A673 (cell line): ENCODE results near the gene HPRT1.

Experiments
- EZH2 ChIP-seq: fragments of 200-600 bp; sonication (generic); IDR thresholded peaks from 2 replicates; pipeline ENCODE4 v1.6.1; 2017; ENCODE audit warnings: borderline replicate concordance, low read depth, mild to moderate bottlenecking, mixed read lengths, antibody characterized with exemption, low read length; ENCODE audit not compliant: poor library complexity, severe bottlenecking
- TF ChIP-seq, protein P1 (sequence below): fragments of 300-800, 200-600 bp; sonication (generic); conservative IDR thresholded peaks from 2 replicates; pipeline ENCODE4 v1.5.1; 2017; ENCODE audit warnings: low read depth, mild to moderate bottlenecking, antibody characterized with exemption, low read length, moderate library complexity, mixed read lengths

DNA sequence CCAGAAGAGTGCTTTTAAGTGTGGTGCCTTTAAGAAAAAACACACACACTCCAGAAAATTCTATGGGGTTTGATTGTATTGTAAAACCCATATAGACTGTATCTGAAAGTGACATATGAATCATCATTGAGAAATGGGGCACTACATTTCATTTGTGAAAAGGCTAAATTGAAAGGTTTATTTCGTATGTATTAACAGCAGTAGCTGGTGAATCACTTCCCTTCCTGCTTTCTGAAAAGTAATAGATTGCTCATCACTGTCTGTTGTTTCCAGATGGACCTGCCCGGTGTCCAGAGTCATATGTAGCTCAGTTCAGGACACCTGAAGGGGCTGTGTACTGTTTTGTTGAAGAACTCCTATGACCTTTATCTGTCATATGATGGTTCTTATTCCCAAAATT is 28.1 kb upstream of the HPRT1 start:
- TF ChIP-seq, protein P1, sequence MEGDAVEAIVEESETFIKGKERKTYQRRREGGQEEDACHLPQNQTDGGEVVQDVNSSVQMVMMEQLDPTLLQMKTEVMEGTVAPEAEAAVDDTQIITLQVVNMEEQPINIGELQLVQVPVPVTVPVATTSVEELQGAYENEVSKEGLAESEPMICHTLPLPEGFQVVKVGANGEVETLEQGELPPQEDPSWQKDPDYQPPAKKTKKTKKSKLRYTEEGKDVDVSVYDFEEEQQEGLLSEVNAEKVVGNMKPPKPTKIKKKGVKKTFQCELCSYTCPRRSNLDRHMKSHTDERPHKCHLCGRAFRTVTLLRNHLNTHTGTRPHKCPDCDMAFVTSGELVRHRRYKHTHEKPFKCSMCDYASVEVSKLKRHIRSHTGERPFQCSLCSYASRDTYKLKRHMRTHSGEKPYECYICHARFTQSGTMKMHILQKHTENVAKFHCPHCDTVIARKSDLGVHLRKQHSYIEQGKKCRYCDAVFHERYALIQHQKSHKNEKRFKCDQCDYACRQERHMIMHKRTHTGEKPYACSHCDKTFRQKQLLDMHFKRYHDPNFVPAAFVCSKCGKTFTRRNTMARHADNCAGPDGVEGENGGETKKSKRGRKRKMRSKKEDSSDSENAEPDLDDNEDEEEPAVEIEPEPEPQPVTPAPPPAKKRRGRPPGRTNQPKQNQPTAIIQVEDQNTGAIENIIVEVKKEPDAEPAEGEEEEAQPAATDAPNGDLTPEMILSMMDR, result no peak
- TF ChIP-seq EZH2, result no peak
